Ramos (cell line): ENCODE data around the gene STX1A.

Source experiments
- in situ Hi-C: fragments of 300-500 bp; cut with MboI; formaldehyde crosslinking; loops from one replicate; pipeline ENCODE4 v1.14.3; 2022; ENCODE audit warnings: low sequenced_read_pairs; ENCODE audit not compliant: unreplicated experiment

Gene STX1A

GRCh38 chr7:73718905-73719805 lies at the start of gene STX1A:
Gene STX1A (minus strand): TSS chr7:73719669. CDS start chr7:73719631, 38 bp downstream.
- in situ Hi-C loops, result no loop called here

- in situ Hi-C loops, result no loop called here
Observed at GRCh38 chr7:73768641-73769480, 49.4 kb upstream of the STX1A start.

- in situ Hi-C loops, result no loop called here
Observed at GRCh38 chr7:73766556-73767229, 47.2 kb upstream of the STX1A start.

GRCh38 chr7:73762659-73762999 lies 43.2 kb upstream of the STX1A start:
- in situ Hi-C loops, result no loop called here

GRCh38 chr7:73761854-73762658 lies 42.6 kb upstream of the STX1A start:
- in situ Hi-C loops, result no loop called here

DNA sequence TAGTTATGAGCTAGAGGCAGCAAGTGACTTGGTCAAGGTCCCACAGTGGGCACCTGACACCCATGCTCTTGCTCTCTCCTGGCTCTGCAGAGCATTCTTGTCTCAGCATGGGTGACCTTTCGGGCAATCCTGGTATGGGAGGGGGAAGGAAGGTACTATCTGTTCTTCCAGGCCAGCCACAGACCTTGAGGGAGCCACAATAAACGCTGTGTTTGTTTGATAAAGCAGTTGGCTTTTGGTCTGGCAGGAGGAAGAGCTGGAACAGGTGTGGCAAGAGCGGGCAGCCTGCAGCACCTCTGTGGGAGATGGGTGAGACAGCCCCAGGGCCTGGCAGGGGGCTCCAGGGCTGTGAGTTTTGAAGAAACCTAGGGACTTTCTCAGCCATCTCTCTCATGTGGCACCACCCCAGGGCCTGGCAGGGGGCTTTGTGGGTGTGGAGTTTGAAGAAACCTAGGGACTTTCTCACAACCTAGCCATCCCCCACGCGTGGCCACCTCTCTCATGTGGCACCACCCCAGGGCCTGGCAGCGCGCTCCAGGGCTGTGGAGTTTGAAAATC lies 39.2 kb upstream of the STX1A start:
- in situ Hi-C loops, result no loop called here

- in situ Hi-C loops, result no loop called here
Observed at GRCh38 chr7:73749931-73750776, 30.7 kb upstream of the STX1A start.

- in situ Hi-C loops, result no loop called here
Observed at GRCh38 chr7:73746378-73746777, 26.9 kb upstream of the STX1A start.

DNA sequence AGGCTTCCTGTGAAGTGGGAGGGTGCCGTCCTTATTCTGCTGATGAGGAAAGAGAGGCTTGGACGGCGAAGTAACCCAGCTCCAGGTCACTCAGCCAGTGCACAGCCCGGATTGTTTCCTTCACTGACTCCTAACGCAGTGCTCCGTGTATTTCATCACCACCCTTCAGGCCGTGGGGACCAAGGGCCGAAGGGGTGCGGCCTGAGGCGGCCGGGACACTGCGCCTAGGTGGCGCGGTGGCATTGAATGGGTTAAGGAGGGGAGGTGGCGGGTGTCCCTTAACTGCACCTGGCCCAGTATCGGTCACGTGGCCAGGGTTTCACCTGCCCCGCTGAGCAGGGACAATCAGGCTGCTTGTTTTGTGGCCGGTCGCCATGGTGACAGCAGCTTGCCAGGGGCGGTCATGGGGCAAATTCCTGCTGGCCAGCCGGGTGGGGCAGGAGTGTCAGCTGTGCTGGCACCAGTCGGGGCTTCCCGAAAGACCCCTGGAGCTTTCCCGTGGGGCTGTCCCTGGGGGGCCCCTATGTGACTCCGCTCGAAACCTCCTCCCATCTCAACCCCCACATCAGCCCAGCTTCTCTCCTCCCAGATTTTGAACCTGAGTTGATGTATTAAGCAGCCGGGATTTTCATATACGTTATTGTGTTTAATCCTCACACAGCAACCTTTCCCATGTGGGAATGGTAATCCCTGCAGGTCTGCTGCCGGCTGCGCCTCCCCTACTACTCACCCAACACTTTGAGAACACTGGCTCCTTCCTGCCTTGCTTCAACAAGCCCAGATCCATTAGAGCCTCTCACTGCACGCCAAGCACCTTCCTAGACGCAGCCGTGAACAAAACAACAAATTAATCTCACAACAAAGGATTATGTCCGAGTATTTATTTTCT lies 23.5 kb upstream of the STX1A start:
- in situ Hi-C loops, result no loop called here

- in situ Hi-C loops, result no loop called here
Observed at GRCh38 chr7:73742338-73742752, 22.9 kb upstream of the STX1A start.

DNA sequence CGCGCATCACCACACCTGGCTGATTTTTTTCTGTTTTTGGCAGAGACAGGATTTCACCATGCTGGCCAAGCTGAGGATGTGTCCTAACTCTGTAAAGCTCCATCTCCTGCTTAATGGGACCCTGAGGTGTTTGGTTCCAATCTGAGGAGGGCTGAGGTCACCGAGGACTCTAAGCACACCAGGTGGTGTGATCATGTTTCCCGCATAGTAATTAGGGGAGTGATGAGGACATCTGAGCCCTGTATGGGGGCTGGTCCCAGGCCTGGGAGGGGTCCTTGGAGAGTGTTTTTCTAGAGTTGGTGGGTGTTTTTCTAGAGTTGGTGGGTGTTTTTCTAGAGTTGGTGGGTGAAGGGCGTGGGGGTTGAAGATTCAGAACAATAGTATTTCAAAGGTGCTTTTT lies 22.1 kb upstream of the STX1A start:
- in situ Hi-C loops, result no loop called here

GRCh38 chr7:73740771-73741170 lies 21.3 kb upstream of the STX1A start:
- in situ Hi-C loops, result no loop called here

DNA sequence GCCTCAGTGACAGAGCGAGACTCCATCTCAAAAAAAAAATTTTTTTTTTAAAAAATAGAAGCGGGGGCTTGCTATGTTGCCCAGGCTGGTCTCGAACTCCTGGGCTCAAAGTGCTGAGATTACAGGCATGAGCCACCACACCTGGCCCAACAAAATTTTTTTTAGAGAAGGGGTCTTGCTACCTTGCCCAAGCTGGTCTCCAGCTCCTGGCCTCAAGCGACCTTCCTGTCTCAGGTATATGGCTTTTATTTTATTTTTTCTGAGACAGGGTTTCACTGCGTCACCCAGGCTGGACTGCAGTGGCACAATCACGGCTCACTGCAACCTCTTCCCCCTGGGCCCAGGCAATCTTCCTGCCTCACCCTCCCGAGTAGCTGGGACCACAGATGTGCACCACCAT lies 20.7 kb upstream of the STX1A start:
- in situ Hi-C loops, result no loop called here

DNA sequence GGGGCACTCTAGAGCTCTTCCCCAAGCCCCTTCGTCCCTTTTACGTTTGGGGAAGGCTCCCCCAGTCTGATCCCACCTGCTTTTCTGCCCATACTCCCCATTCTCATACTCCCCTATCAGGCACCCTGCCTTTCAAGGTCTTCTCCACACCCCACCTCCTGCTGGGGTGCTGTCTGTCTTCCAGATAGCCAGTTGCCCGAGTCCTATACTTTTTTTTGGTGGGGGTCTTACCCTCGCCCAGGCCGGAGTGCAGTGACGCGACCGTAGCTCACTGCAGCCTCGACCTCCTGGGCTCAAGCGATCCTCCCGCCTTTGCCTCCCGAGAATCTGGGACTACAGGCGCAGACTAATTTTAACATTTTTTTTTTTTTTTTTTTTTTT lies 19.9 kb upstream of the STX1A start:
- in situ Hi-C loops, result no loop called here

- in situ Hi-C loops, result no loop called here
Observed at GRCh38 chr7:73738612-73739386, 19.3 kb upstream of the STX1A start, which contains the start of gene ABHD11. Gene ABHD11 (minus strand): TSS chr7:73738802. CDS start chr7:73738770, 32 bp downstream.

- in situ Hi-C loops, result no loop called here
Observed at GRCh38 chr7:73738220-73738611, 18.7 kb upstream of the STX1A start.
